ENCODE data around the gene SOX4.

- no peak for TF ChIP-seq POLR2A (IDR thresholded peaks at IDR 0.05; ENCODE audit: low read depth)
- peak; percentile 87 to 88 for TF ChIP-seq POLR2AphosphoS5 (IDR thresholded peaks at IDR 0.05)
These were observed at the start of gene SOX4 for GRCh38 chr6:21593412-21593926.
